ENCODE results near the gene EPGN.
"Not testable (repeated sequence)": the region's sequence is repeated elsewhere in the genome, so short reads cannot be mapped to it uniquely, and the experiment has no call there.

Gene EPGN

GRCh38 chr4:74311696-74312313 is 3.5 kb downstream of the EPGN start:
- DNase-seq: peak; percentile 55

GRCh38 chr4:74314329-74314728 is 6.1 kb downstream of the EPGN start:
- no peak for DNase-seq

- DNase-seq: no peak
Observed at GRCh38 chr4:74314944-74315343, 6.7 kb downstream of the EPGN start.

GRCh38 chr4:74315376-74315775 is 7.1 kb downstream of the EPGN start:
- no peak for DNase-seq

GRCh38 chr4:74316397-74316796 is 8.1 kb downstream of the EPGN start:
- DNase-seq: no peak

GRCh38 chr4:74317616-74318246 is 9.5 kb downstream of the EPGN start:
- DNase-seq: no peak

GRCh38 chr4:74318276-74318675 is 10.0 kb downstream of the EPGN start:
- DNase-seq: no peak

GRCh38 chr4:74319470-74319869 is 11.2 kb downstream of the EPGN start:
- no peak for DNase-seq

GRCh38 chr4:74320559-74321118 is 12.4 kb downstream of the EPGN start:
- DNase-seq: peak; percentile 64

GRCh38 chr4:74322301-74322700 is 14.0 kb downstream of the EPGN start:
- DNase-seq: no peak

- no peak for DNase-seq
Observed at GRCh38 chr4:74323663-74324062, 15.4 kb downstream of the EPGN start.

- no peak for DNase-seq
Observed at GRCh38 chr4:74324262-74324661, 16.0 kb downstream of the EPGN start.

- no peak for DNase-seq
Observed at GRCh38 chr4:74325886-74326285, 17.6 kb downstream of the EPGN start.

GRCh38 chr4:74327762-74328161 is 19.5 kb downstream of the EPGN start:
- no peak for DNase-seq

GRCh38 chr4:74328501-74328900 is 20.2 kb downstream of the EPGN start:
- DNase-seq: no peak

GRCh38 chr4:74329307-74329706 is 21.0 kb downstream of the EPGN start:
- no peak for DNase-seq

GRCh38 chr4:74330295-74330750 is 22.1 kb downstream of the EPGN start:
- no peak for DNase-seq

GRCh38 chr4:74331252-74331651 is 23.0 kb downstream of the EPGN start:
- no peak for DNase-seq

- no peak for DNase-seq
Observed at GRCh38 chr4:74331944-74332343, 23.7 kb downstream of the EPGN start.

- no peak for DNase-seq
Observed at GRCh38 chr4:74334636-74335035, 26.4 kb downstream of the EPGN start.

GRCh38 chr4:74335341-74336021 is 27.2 kb downstream of the EPGN start:
- no peak for DNase-seq

GRCh38 chr4:74338792-74339333 is 30.6 kb downstream of the EPGN start:
- no peak for DNase-seq

- no peak for DNase-seq
Observed at GRCh38 chr4:74339501-74339900, 31.2 kb downstream of the EPGN start.

- not testable (repeated sequence) for DNase-seq
Observed at GRCh38 chr4:74340421-74340820, 32.2 kb downstream of the EPGN start.
